Pancreas (tissue), 10 donors: ENCODE measurements around the gene NDUFB7. TPM values are rescaled to one million over a fixed set of nuclear protein-coding genes. Genes with fewer than 3 reads are reported as not detected.
"Not testable (repeated sequence)": the region's sequence is repeated elsewhere in the genome, so short reads cannot be mapped to it uniquely, and the experiment has no call there.

ENCODE experiments used
- ATAC-seq, 4 donors: fragments of 200-7000 bp; cut with Tn5 transposase; one replicate each; pipeline versions ENCODE4 v1.8.0 to v1.9.1; 2020; ENCODE audit warnings: mild to moderate bottlenecking in 4 of 4, moderate library complexity in 4 of 4
- DNase-seq, 6 donors: peaks; one replicate each; pipeline ENCODE4 v3.0.0-alpha.2; 2020
- FAIRE-seq: peaks from 2 replicates; lab custom pipeline; 2012; peaks lifted over from hg19 to GRCh38; lab: Jason Lieb, UNC
- H3K27ac ChIP-seq, 4 donors: fragments of 200-600 bp; sonication (generic); 1 replicate in 3 of 4; 2 replicates in 1 of 4; pipeline versions ENCODE4 v1.5.0 to v1.8.0; 2020
- H3K27me3 ChIP-seq, 4 donors: fragments of 200-600 bp; one replicate each; pipeline ENCODE4 v1.8.0; 2021
- H3K36me3 ChIP-seq, 3 donors: fragments of 200-600 bp; sonication (generic) in 1 of 3; one replicate each; pipeline versions ENCODE4 v1.5.0 to v1.8.0; 2020 to 2021
- H3K4me1 ChIP-seq, 3 donors: fragments of 200-600 bp; one replicate each; pipeline ENCODE4 v1.8.0; 2021
- H3K4me3 ChIP-seq, 4 donors: fragments of 200-600 bp; sonication (generic) in 2 of 4; one replicate each; pipeline versions ENCODE4 v1.5.0 to v1.8.0; 2020 to 2021
- H3K9me3 ChIP-seq, 4 donors: fragments of 200-600 bp; one replicate each; pipeline ENCODE4 v1.8.0; 2021
- CTCF ChIP-seq, 4 donors: fragments of 200-600 bp; sonication (generic) in 3 of 4; IDR thresholded peaks; one replicate each; pipeline versions ENCODE4 v1.5.0 to v1.8.0; 2021; ENCODE audit warnings: antibody characterized with exemption in 4 of 4
- WGBS, 2 donors: extraction: QIAGEN DNeasy Blood & Tissue Kit; methylation state at CpG; one replicate each; pipeline ENCODE4 v1.1.7; 2013; 5-methylcytosine and 5-hydroxymethylcytosine counted together
- intact Hi-C, 3 donors: fragments of 100-400 bp; cut with DNase I; formaldehyde crosslinking; loops; one replicate each; pipeline versions ENCODE4 v1.11.1 to v1.14.2; 2022
- polyA plus RNA-seq, 2 donors: library from polyadenylated mRNA; stranded (reverse); fragments of 200-250 nt; gene quantifications; one replicate each; pipeline ENCODE4 v1.2.3, GENCODE V29; 2013
- total RNA-seq, 6 donors: library from RNA; stranded (reverse); fragmentation: NEBNext Ultra II Directional in 4 of 6; extraction: Animal tissue kit (Norgen Biotek cat#: 25700) in 4 of 6; gene quantifications; one replicate each; pipeline versions ENCODE4 v1.2.1 to v1.2.4, GENCODE V29; 2021 to 2023
- donor health status: healthy with polysubstance abuse.
- donor health status: DM: no; HTN: no; CAD: no; lungs with moderate emphysema.
- donor health status: DM: no; HTN: no; CAD: no.
- donor health status: control.
- donor health status: control.
- donor health status: Bipolar disorder and iron deficiency.
- donor health status: DM: yes; HTN: yes; CAD: no.
- donor health status: DM: no; HTN: no; CAD: no.
- donor health status: DM: no; HTN: no; CAD: no.
- donor health status: DM: yes; HTN: yes; CAD: no.

NDUFB7 gene
- total and polyA plus RNA-seq, 8 donors, result 62.5 to 270 (median 77.0) TPM

- intact Hi-C loops, result no loop called here
- Histone ChIP-seq H3K4me1 (no peaks in the 10 kb centered on the region), H3K27ac (no peak overlapping the region), H3K9me3 (no peaks in the 10 kb centered on the region), H3K27me3 (no peaks in the 10 kb centered on the region), H3K36me3 (no peaks in the 10 kb centered on the region), H3K4me3 (no peak overlapping the region)
- DNase-seq, result no peak
- ATAC-seq, result no peak
- 68 to 80% methylated on average over 4 of the region's 4 CpGs for WGBS, 2 donors
- TF ChIP-seq CTCF (IDR thresholded peaks at IDR 0.05), result no peak
- no peak for FAIRE-seq
These were observed 40.8 kb upstream of the NDUFB7 start for GRCh38 chr19:14612657-14613056.

DNA sequence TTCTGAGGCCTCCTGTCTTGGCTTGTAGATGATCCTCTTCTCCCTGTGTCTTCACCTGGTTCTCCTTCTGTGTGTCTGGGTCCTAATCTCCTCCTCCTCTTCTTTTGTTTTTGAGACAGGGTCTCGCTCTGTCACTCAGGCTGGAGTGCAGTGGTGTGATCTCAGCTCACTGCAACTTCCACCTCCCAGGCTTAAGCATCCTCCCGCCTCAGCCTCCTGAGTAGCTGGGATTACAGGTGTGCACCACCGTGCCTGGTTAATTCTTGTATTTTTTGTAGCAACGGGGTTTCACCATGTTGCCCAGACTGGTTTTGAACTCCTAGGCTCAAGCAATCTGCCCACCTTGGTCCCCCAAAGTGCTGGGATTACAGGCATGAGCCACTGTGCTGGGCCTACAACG is 40.4 kb upstream of the NDUFB7 start:
- H3K4me1 ChIP-seq, H3K9me3 ChIP-seq, DNase-seq, H3K27me3 ChIP-seq, H3K27ac ChIP-seq, FAIRE-seq, intact Hi-C loops, H3K36me3 ChIP-seq, H3K4me3 ChIP-seq, ATAC-seq: not testable (repeated sequence)
- 60 to 71% methylated on average over 5 of the region's 5 CpGs for WGBS, 2 donors

- no peak for TF ChIP-seq CTCF (IDR thresholded peaks at IDR 0.05)
- intact Hi-C loops, result no loop called here
- no peak for FAIRE-seq
- no peaks in the 10 kb centered on the region for H3K36me3 ChIP-seq
- H3K27me3 ChIP-seq, result no peaks in the 10 kb centered on the region
- no peak for DNase-seq
- no peaks in the 10 kb centered on the region for H3K9me3 ChIP-seq
- H3K27ac ChIP-seq, result no peak overlapping the region
- H3K4me1 ChIP-seq, result no peaks in the 10 kb centered on the region
- 53 to 58% methylated on average over 4 of the region's 4 CpGs for WGBS, 2 donors
- no peak for ATAC-seq
- H3K4me3 ChIP-seq, result no peak overlapping the region
These were observed 39.2 kb upstream of the NDUFB7 start for GRCh38 chr19:14611051-14611450.

- H3K4me3 ChIP-seq, result no peak overlapping the region
- no peak for TF ChIP-seq CTCF (IDR thresholded peaks at IDR 0.05)
- no peak for DNase-seq
- H3K4me1 ChIP-seq, result no peaks in the 10 kb centered on the region
- no peak overlapping the region for H3K27ac ChIP-seq
- no peak for FAIRE-seq
- no peaks in the 10 kb centered on the region for H3K9me3 ChIP-seq
- intact Hi-C loops, result no loop called here
- WGBS, 2 donors, result 52 to 68% methylated on average over 9 of the region's 9 CpGs
- ATAC-seq, result no peak
- H3K27me3 ChIP-seq, result no peaks in the 10 kb centered on the region
- no peaks in the 10 kb centered on the region for H3K36me3 ChIP-seq
These were observed 34.8 kb upstream of the NDUFB7 start for GRCh38 chr19:14606627-14607026.

- intact Hi-C loops, result no loop called here
- FAIRE-seq, result no peak
These were observed 32.1 kb upstream of the NDUFB7 start for GRCh38 chr19:14603990-14604387.

More at GRCh38 chr19:14603990-14604387, 32.1 kb upstream of the NDUFB7 start:
- H3K27me3 ChIP-seq, result no peaks in the 10 kb centered on the region
- WGBS, 2 donors, result 75 to 79% methylated on average over 2 of the region's 2 CpGs
- no peaks in the 10 kb centered on the region for H3K9me3 ChIP-seq
- DNase-seq (no peak), ATAC-seq (no peak)
- no peak for TF ChIP-seq CTCF (IDR thresholded peaks at IDR 0.05)
- no peaks in the 10 kb centered on the region for H3K4me1 ChIP-seq
- no peaks in the 10 kb centered on the region for H3K36me3 ChIP-seq
- H3K4me3 ChIP-seq, result no peak overlapping the region
- H3K27ac ChIP-seq, result no peak overlapping the region
